ENCODE measurements around the gene NCKAP5.

The NCKAP5 gene

DNA sequence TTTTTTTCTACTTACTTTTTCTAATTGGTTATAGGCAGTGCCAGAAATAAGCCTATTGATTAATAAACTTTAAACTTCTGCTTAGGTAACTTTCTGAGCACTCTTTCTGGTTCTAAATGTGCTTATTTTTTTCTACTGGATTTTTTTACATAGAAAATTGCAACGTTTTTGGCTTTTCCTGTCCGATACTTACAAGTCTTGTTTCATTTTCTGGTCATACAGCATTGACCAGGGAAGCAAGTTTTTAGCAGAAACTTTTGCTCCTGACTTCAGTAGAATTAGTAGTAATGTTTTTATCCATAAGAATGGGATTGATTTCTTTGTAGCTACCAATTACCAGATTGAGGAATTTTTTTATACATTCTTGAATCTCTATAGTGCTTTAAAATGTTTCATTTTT, 36.9 kb downstream of the NCKAP5 start:
- TF ChIP-seq, protein P1, sequence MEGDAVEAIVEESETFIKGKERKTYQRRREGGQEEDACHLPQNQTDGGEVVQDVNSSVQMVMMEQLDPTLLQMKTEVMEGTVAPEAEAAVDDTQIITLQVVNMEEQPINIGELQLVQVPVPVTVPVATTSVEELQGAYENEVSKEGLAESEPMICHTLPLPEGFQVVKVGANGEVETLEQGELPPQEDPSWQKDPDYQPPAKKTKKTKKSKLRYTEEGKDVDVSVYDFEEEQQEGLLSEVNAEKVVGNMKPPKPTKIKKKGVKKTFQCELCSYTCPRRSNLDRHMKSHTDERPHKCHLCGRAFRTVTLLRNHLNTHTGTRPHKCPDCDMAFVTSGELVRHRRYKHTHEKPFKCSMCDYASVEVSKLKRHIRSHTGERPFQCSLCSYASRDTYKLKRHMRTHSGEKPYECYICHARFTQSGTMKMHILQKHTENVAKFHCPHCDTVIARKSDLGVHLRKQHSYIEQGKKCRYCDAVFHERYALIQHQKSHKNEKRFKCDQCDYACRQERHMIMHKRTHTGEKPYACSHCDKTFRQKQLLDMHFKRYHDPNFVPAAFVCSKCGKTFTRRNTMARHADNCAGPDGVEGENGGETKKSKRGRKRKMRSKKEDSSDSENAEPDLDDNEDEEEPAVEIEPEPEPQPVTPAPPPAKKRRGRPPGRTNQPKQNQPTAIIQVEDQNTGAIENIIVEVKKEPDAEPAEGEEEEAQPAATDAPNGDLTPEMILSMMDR (IDR thresholded peaks at IDR 0.05; ENCODE audit: insufficient read depth, low read length, poor library complexity, severe bottlenecking) = no peak
- Histone ChIP-seq H3K36me3 (ENCODE audit: control insufficient read depth, insufficient read depth, low read length) (no peaks in the 10 kb centered on the region), H3K4me3 (replicated peaks; ENCODE audit: low read depth, low read length) (no peak overlapping the region), H3K27me3 (replicated peaks; ENCODE audit: control insufficient read depth, insufficient read depth, low read length) (no peaks in the 10 kb centered on the region)
- no peak for DNase-seq (ENCODE audit: extremely low read depth, insufficient read length)

DNA sequence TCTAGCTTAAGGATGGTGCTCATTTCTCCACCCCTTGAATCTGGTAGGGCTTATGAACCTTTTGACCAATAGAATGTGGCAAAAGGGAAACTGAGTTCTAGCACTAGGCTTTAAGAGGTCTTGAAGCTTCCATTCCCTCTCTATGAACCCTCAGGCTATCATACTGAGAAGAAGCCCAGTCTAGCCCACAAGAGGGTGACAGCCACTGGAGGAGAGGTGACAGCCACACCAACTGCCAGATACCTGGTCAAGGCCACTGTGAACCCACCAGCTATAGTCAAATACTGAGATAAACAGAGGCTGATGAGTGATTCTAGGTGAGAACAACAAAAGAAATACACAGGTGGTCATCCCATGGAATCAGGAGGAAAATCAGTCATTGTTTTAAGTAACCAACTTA, 37.6 kb downstream of the NCKAP5 start:
- no peak overlapping the region for H3K4me3 ChIP-seq (replicated peaks; ENCODE audit: low read depth, low read length)
- TF ChIP-seq, protein P1 (IDR thresholded peaks at IDR 0.05; ENCODE audit: insufficient read depth, low read length, poor library complexity, severe bottlenecking) = no peak
- no peaks in the 10 kb centered on the region for H3K27me3 ChIP-seq (replicated peaks; ENCODE audit: control insufficient read depth, insufficient read depth, low read length)
- H3K36me3 ChIP-seq (ENCODE audit: control insufficient read depth, insufficient read depth, low read length) = no peaks in the 10 kb centered on the region
- DNase-seq (ENCODE audit: extremely low read depth, insufficient read length) = no peak

DNA sequence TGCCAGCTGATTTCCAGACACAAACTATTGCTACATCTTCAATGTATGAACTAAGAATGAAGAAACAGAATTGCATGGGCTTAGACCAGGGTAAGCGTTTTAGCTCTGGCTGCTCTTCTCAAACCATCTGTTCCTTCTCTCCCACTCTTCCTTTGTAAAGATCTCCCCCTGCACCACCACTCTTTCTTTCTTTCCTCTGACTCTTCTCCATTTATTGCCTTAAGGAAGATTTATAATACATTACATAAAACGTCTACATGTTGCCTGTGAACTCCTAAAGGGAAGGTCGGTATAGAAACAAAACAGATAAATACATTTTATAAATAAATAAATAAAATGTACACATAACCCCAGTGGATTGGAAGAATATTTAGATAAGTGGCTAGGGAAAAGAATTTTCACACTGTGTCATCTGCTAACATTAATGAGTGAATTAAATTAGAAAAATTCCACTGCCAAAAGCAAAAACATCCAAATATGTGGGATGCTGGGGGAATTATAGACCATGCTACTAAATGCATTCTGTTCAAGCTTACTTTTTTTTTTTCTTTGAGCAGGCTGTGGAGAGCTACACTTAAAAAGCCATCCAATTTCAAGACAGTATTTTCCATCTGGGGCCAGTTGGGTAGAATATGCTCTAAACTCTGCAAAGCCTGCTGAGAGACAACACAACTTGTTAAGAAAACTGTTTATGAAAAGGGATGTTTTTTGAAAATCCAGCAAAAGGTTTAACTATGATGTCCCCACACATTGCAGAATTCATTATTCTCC, 41.5 kb downstream of the NCKAP5 start:
- TF ChIP-seq, protein P1 (IDR thresholded peaks at IDR 0.05; ENCODE audit: insufficient read depth, low read length, poor library complexity, severe bottlenecking) = no peak
- H3K36me3 ChIP-seq (ENCODE audit: control insufficient read depth, insufficient read depth, low read length) = no peaks in the 10 kb centered on the region
- no peaks in the 10 kb centered on the region for H3K27me3 ChIP-seq (replicated peaks; ENCODE audit: control insufficient read depth, insufficient read depth, low read length)
- no peak overlapping the region for H3K4me3 ChIP-seq (replicated peaks; ENCODE audit: low read depth, low read length)
- no peak for DNase-seq (ENCODE audit: extremely low read depth, insufficient read length)

DNA sequence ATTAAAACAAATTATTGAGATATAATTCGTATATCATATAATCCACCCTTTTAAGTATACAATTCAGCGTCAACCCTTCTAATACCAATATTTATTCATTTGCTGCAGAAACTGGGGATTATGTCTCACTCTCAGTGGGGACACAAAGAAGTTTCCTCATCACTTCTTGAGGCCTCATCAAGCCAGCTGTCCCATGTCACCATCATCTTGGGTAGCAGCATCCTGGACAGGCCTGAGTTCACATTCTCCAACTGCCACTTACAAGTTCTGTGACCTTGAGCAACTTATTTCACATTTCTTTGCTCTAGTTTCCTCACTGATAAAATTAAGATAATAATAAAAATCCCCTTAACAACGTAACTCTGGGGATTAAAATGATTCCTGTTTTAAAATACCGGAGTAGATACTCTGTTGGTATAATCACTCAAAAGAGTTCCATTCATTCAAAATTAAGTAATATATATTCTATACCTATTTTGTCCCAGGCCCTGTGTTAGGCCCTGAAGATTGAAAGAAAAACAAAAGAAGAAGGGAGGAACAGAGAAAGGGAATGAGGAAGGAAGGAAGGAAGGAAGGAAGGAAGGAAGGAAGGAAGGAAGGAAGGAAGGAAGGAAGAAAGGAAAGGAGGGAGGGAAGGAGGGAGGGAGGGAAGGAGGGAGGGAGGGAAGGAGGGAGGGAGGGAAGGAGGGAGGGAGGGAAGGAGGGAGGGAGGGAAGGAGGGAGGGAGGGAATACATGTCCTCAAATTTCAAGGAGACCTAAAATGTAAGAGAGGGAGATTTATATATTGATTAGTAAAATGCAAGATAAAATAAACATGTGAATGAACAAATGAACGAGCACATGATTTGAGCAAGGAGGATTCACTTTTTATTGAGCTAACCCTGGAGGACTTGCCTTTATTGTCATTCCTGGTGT, 42.4 kb downstream of the NCKAP5 start:
- Histone ChIP-seq H3K36me3 (ENCODE audit: control insufficient read depth, insufficient read depth, low read length) (no peaks in the 10 kb centered on the region), H3K27me3 (replicated peaks; ENCODE audit: control insufficient read depth, insufficient read depth, low read length) (no peaks in the 10 kb centered on the region; the same call in 1 of the 2 replicates)
- TF ChIP-seq, protein P1 (IDR thresholded peaks at IDR 0.05; ENCODE audit: insufficient read depth, low read length, poor library complexity, severe bottlenecking) = no peak

DNA sequence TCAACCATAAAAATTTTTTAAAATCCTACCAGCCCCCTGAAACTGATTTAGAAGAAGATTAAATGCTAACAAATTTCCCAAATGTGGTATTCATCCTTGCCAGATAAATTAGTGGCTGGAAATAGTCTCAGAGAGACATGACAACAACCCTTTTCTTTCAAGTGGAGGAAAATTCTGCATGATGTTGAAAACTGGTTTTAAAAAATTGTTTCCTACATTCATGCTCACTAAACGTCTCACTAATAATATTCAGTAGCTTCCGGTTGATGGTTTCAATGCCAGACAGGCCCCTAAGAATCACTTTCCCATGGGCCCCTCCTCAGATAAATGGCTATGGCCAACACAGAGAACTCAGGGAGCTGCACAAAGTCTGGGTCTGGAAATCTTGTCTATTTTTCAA, 43.2 kb downstream of the NCKAP5 start:
- Histone ChIP-seq H3K4me3 (replicated peaks; ENCODE audit: low read depth, low read length) (no peak overlapping the region), H3K36me3 (ENCODE audit: control insufficient read depth, insufficient read depth, low read length) (no peaks in the 10 kb centered on the region), H3K27me3 (replicated peaks; ENCODE audit: control insufficient read depth, insufficient read depth, low read length) (no peaks in the 10 kb centered on the region; the same call in 1 of the 2 replicates)
- DNase-seq (ENCODE audit: extremely low read depth, insufficient read length) = no peak
- TF ChIP-seq, protein P1 (IDR thresholded peaks at IDR 0.05; ENCODE audit: insufficient read depth, low read length, poor library complexity, severe bottlenecking) = no peak

More for the DNA sequence above, 42.4 kb downstream of the NCKAP5 start:
- H3K4me3 ChIP-seq (replicated peaks; ENCODE audit: low read depth, low read length) = no peak overlapping the region
- no peak for DNase-seq (ENCODE audit: extremely low read depth, insufficient read length)

Data from GM06990 (cell line).